Type B pancreatic cell (in vitro differentiated cells): Measurements from ENCODE around the gene BCL11B. TPM values are rescaled to one million over a fixed set of nuclear protein-coding genes. Genes with fewer than 3 reads are reported as not detected.

Source experiments
- DNase-seq: peaks from one replicate; pipeline ENCODE4 v3.0.0; 2021; ENCODE audit warnings: mixed read lengths; ENCODE audit not compliant: unreplicated experiment; ENCODE audit errors: extremely low spot score
- H3K27ac Mint-ChIP-seq: 2 replicates; pipeline ENCODE4 v1.8.0; 2021; ENCODE audit warnings: mild to moderate bottlenecking, mixed read lengths
- H3K27me3 Mint-ChIP-seq: 2 replicates; pipeline ENCODE4 v1.8.0; 2021; ENCODE audit warnings: mixed read lengths
- H3K36me3 Mint-ChIP-seq: 2 replicates; pipeline ENCODE4 v1.8.0; 2021; ENCODE audit warnings: mixed read lengths
- H3K4me1 Mint-ChIP-seq: one replicate; pipeline ENCODE4 v1.8.0; 2021; ENCODE audit warnings: mixed read lengths; ENCODE audit not compliant: unreplicated experiment
- H3K4me3 Mint-ChIP-seq: 2 replicates; pipeline ENCODE4 v1.8.0; 2021; ENCODE audit warnings: mild to moderate bottlenecking, mixed read lengths
- H3K9me3 Mint-ChIP-seq: 2 replicates; pipeline ENCODE4 v1.8.0; 2021; ENCODE audit warnings: mixed read lengths
- total RNA-seq: library from RNA; stranded (reverse); gene quantifications from 2 replicates; pipeline ENCODE4 v1.2.1, GENCODE V29; 2021; ENCODE audit warnings: low replicate concordance
- TF ChIP-seq, protein P1 (sequence below): fragments of 200-600 bp; sonication (generic); conservative IDR thresholded peaks from 2 replicates; pipeline ENCODE4 v1.5.0; 2021; ENCODE audit warnings: antibody characterized with exemption, mild to moderate bottlenecking

The BCL11B gene
- total RNA-seq, 1 donor from 2014 or later = 11.4 TPM

- peaks cover 76% of the 10 kb centered on the region for H3K4me1 Mint-ChIP-seq
- peak overlapping the region; percentile 54 for H3K27ac Mint-ChIP-seq
- no peak for DNase-seq
- TF ChIP-seq, protein P1, sequence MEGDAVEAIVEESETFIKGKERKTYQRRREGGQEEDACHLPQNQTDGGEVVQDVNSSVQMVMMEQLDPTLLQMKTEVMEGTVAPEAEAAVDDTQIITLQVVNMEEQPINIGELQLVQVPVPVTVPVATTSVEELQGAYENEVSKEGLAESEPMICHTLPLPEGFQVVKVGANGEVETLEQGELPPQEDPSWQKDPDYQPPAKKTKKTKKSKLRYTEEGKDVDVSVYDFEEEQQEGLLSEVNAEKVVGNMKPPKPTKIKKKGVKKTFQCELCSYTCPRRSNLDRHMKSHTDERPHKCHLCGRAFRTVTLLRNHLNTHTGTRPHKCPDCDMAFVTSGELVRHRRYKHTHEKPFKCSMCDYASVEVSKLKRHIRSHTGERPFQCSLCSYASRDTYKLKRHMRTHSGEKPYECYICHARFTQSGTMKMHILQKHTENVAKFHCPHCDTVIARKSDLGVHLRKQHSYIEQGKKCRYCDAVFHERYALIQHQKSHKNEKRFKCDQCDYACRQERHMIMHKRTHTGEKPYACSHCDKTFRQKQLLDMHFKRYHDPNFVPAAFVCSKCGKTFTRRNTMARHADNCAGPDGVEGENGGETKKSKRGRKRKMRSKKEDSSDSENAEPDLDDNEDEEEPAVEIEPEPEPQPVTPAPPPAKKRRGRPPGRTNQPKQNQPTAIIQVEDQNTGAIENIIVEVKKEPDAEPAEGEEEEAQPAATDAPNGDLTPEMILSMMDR = no peak
- H3K4me3 Mint-ChIP-seq = peak overlapping the region; percentile 82
- H3K9me3 Mint-ChIP-seq = no peaks in the 10 kb centered on the region
- H3K27me3 Mint-ChIP-seq = peaks cover 54% of the 10 kb centered on the region
- H3K36me3 Mint-ChIP-seq = no peaks in the 10 kb centered on the region
These were observed 7.1 kb downstream of the BCL11B start for GRCh38 chr14:99264691-99265450.

DNA sequence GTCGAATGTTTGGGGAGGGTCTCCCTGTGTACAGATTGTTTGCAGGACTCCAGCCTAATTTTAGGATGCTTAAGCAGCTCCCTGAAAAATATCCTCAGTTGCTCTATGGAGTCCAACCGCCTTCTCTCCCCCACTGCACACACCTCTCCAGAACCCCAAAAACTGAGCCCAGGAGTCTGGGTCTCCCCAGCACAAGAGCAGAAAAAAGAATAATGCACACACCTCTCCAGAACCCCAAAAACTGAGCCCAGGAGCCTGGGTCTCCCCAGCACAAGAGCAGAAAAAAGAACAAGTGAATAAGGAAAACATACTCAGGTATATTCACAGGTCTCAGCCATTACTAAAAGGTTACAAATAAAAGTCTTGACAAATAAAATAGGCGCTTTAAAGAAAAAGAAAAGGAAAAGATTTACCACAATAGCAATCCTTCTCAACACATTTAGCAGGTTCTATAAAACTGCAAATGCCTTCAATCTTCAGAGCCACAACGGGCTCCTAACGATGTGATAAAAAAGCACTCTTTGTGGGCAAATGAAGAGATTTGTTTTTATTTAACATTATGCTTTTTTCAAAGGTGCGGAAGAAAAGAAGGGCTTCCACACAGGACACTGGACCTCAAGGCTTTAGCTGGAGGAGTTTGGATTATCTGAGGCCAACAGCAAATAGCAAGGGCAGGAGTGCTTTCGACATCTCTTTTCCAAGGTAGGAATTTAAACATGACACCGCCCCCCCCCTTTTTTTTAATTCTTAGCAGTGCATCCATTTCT is 8.2 kb downstream of the BCL11B start:
- H3K4me3 Mint-ChIP-seq = peak overlapping the region; percentile 42

GRCh38 chr14:99262977-99263448 is 9.0 kb downstream of the BCL11B start:
- Mint-ChIP-seq H3K36me3 (no peaks in the 10 kb centered on the region), H3K27ac (peak overlapping the region; percentile 31), H3K4me1 (peaks cover 82% of the 10 kb centered on the region), H3K9me3 (no peaks in the 10 kb centered on the region), H3K27me3 (peaks cover 49% of the 10 kb centered on the region), H3K4me3 (peak overlapping the region; percentile 70)
- TF ChIP-seq, protein P1 = no peak
- DNase-seq = no peak

More for the DNA sequence above, 8.2 kb downstream of the BCL11B start:
- peaks cover 47% of the 10 kb centered on the region for H3K27me3 Mint-ChIP-seq
- peak overlapping the region; percentile 38 for H3K27ac Mint-ChIP-seq
- peaks cover 82% of the 10 kb centered on the region for H3K4me1 Mint-ChIP-seq
- no peaks in the 10 kb centered on the region for H3K9me3 Mint-ChIP-seq
- H3K36me3 Mint-ChIP-seq = no peaks in the 10 kb centered on the region
- no peak for DNase-seq
- TF ChIP-seq, protein P1 = no peak

DNA sequence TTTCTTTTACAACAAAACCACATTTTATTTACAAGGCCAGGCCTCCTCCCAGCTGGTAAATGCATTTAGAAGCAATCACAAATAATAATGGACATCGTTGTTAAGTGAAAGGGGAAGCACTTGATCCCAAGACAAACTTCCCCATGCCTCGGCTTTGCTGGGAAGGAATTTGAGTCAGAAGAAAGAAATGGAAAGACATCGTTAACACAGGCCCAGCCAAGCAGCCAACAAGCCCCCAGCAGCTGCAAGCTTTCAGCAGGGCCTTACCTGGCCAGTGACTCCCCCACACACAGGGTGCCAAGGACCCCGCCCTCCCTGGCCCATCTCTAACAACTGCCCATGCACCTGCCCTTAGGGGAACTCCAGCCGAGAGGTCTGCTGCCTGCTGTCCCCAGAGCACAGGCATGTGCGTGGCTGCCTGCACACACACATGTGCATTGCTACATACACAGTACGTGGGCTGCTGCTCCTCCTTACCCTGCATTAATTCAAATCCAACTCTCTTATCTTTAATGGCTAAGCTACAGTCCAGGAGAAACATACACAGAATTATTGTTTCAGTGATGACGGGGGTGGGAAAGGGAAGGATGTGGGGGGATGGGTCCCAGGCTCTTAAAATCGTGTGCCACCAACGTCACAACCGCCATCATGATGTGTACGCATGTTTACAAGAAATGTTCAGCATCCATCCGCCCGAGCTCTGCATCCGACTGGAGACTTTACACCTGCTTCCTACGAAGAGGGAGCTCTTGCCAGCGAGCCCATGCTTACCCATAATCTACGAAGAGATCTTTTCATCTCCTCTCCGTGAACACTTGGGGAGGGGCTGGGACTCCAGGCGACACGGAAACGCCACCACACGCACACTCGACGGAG is 9.8 kb downstream of the BCL11B start:
- H3K27me3 Mint-ChIP-seq = peaks cover 44% of the 10 kb centered on the region
- H3K4me3 Mint-ChIP-seq = peak overlapping the region; percentile 70
- H3K9me3 Mint-ChIP-seq = no peaks in the 10 kb centered on the region
- peaks cover 78% of the 10 kb centered on the region for H3K4me1 Mint-ChIP-seq
- no peak for DNase-seq
- TF ChIP-seq, protein P1 = no peak
- H3K27ac Mint-ChIP-seq = peak overlapping the region; percentile 31
- H3K36me3 Mint-ChIP-seq = no peaks in the 10 kb centered on the region
